Nephron (organoid): ENCODE data around the gene TOR4A.

Source experiments
- H3K27ac Mint-ChIP-seq, 3 experiments: 2 replicates each; pipeline ENCODE4 v1.8.0; 2020; ENCODE audit warnings: mixed read lengths in 3 of 3, mild to moderate bottlenecking in 2 of 3, moderate library complexity in 1 of 3
- H3K27me3 Mint-ChIP-seq: 2 replicates; pipeline ENCODE4 v1.8.0; 2021; ENCODE audit warnings: low read depth, mild to moderate bottlenecking, moderate library complexity, mixed read lengths
- H3K36me3 Mint-ChIP-seq: 2 replicates; pipeline ENCODE4 v1.8.0; 2020; ENCODE audit warnings: low read depth, mixed read lengths
- H3K4me1 Mint-ChIP-seq: 2 replicates; pipeline ENCODE4 v1.8.0; 2020; ENCODE audit warnings: mixed read lengths
- H3K4me3 Mint-ChIP-seq, 3 experiments: 2 replicates each; pipeline ENCODE4 v1.8.0; 2020; ENCODE audit warnings: mild to moderate bottlenecking in 3 of 3, mixed read lengths in 3 of 3, moderate library complexity in 2 of 3
- H3K9me3 Mint-ChIP-seq: 2 replicates; pipeline ENCODE4 v1.8.0; 2020; ENCODE audit warnings: mixed read lengths
- CTCF ChIP-seq, 3 experiments: fragments of 200-600 bp; sonication (generic); IDR thresholded peaks; one replicate each; pipeline ENCODE4 v1.5.0; 2021; ENCODE audit warnings: antibody characterized with exemption in 3 of 3; ENCODE audit not compliant: unreplicated experiment in 3 of 3

The TOR4A gene

GRCh38 chr9:137294681-137295237 is 17.2 kb downstream of the TOR4A start:
- Mint-ChIP-seq H3K36me3 (no peaks in the 10 kb centered on the region), H3K27me3 (peaks cover 24% of the 10 kb centered on the region), H3K27ac (peak overlapping the region in 2 of 3 experiments; percentile 48 to 82), H3K4me3 (peak overlapping the region; percentile 69 to 78 (median 69)), H3K9me3 (peaks cover 4% of the 10 kb centered on the region), H3K4me1 (peaks cover 15% of the 10 kb centered on the region)
- TF ChIP-seq CTCF (IDR thresholded peaks at IDR 0.05; ENCODE audit: unreplicated experiment in 3 of 3): no peak

- peaks cover 4% of the 10 kb centered on the region for H3K9me3 Mint-ChIP-seq
- H3K36me3 Mint-ChIP-seq: no peaks in the 10 kb centered on the region
- H3K4me1 Mint-ChIP-seq: peaks cover 19% of the 10 kb centered on the region
- H3K27ac Mint-ChIP-seq: no peak overlapping the region
- peak; percentile 49 to 65 (median 55) for TF ChIP-seq CTCF (IDR thresholded peaks at IDR 0.05; ENCODE audit: unreplicated experiment in 3 of 3)
- H3K27me3 Mint-ChIP-seq: peaks cover 27% of the 10 kb centered on the region
- peak overlapping the region in 1 of 3 experiments; percentile 41 for H3K4me3 Mint-ChIP-seq
These were observed 17.8 kb downstream of the TOR4A start for GRCh38 chr9:137295238-137295811.

GRCh38 chr9:137295849-137296669 is 18.5 kb downstream of the TOR4A start:
- peak overlapping the region; percentile 80 to 86 (median 82) for H3K4me3 Mint-ChIP-seq
- TF ChIP-seq CTCF (IDR thresholded peaks at IDR 0.05; ENCODE audit: unreplicated experiment in 3 of 3): no peak
- H3K27me3 Mint-ChIP-seq: peaks cover 32% of the 10 kb centered on the region
- H3K4me1 Mint-ChIP-seq: peaks cover 24% of the 10 kb centered on the region
- H3K9me3 Mint-ChIP-seq: peaks cover 4% of the 10 kb centered on the region
- peak overlapping the region; percentile 67 to 85 (median 75) for H3K27ac Mint-ChIP-seq
- no peaks in the 10 kb centered on the region for H3K36me3 Mint-ChIP-seq

- H3K27me3 Mint-ChIP-seq: peaks cover 32% of the 10 kb centered on the region
- peak overlapping the region; percentile 67 to 85 (median 75) for H3K27ac Mint-ChIP-seq
- H3K36me3 Mint-ChIP-seq: no peaks in the 10 kb centered on the region
- H3K9me3 Mint-ChIP-seq: peaks cover 4% of the 10 kb centered on the region
- peaks cover 24% of the 10 kb centered on the region for H3K4me1 Mint-ChIP-seq
- H3K4me3 Mint-ChIP-seq: peak overlapping the region; percentile 80 to 86 (median 82)
- no peak for TF ChIP-seq CTCF (IDR thresholded peaks at IDR 0.05; ENCODE audit: unreplicated experiment in 3 of 3)
These were observed 19.4 kb downstream of the TOR4A start for GRCh38 chr9:137296670-137297664.

DNA sequence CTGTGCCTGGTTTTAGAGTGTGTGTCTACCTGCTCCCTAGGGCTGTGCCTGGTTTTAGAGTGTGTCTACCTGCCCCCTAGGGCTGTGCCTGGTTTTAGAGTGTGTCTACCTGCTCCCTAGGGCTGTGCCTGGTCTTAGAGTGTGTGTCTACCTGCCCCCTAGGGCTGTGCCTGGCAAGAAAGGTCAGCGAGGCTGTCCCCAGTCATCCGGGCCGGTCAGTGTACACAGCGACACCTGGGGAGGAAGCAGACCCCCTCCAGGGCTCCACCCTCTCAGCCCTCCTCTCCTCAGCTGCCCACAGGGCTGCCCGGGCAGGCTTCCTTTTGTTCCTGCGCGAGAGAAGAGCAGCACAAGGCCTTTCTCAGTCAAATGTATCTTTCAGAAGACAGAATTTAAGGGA is 20.4 kb downstream of the TOR4A start:
- no peak for TF ChIP-seq CTCF (IDR thresholded peaks at IDR 0.05; ENCODE audit: unreplicated experiment in 3 of 3)
- Mint-ChIP-seq H3K4me3 (peak overlapping the region in 2 of 3 experiments; percentile 23 to 28), H3K27ac (no peak overlapping the region), H3K9me3 (peaks cover 4% of the 10 kb centered on the region), H3K4me1 (peaks cover 26% of the 10 kb centered on the region), H3K36me3 (no peaks in the 10 kb centered on the region), H3K27me3 (peaks cover 32% of the 10 kb centered on the region)
